Activated CD8-positive, alpha-beta memory T cell treated with anti-CD3 and anti-CD28 coated beads, Interleukin-2, amount 10 ng/mL, durations not matched to agents 7 days and 5 days (primary cell): Measurements from ENCODE around the gene DNAJB7. TPM values are rescaled to one million over a fixed set of nuclear protein-coding genes. Genes with fewer than 3 reads are reported as not detected.
"Not testable (repeated sequence)": the region's sequence is repeated elsewhere in the genome, so short reads cannot be mapped to it uniquely, and the experiment has no call there.

Experiments used
- ATAC-seq: fragments of 150-1000 bp; cut with Tn5 transposase; one replicate; pipeline ENCODE4 v1.10.0; 2021; ENCODE audit warnings: moderate library complexity
- CTCF ChIA-PET: fragments of 350-600 bp; sonication (Branson Sonifier 250); formaldehyde crosslinking; loops from one replicate; lab custom pipeline; 2021; ENCODE audit warnings: antibody characterized with exemption; lab: Charles Lee
- DNase-seq: peaks from one replicate; pipeline ENCODE4 v3.0.0-alpha.2; 2020
- H3K27ac Mint-ChIP-seq: one replicate; pipeline ENCODE4 v1.8.0; 2021; ENCODE audit warnings: mild to moderate bottlenecking, mixed read lengths
- H3K27me3 Mint-ChIP-seq: one replicate; pipeline ENCODE4 v1.8.0; 2021; ENCODE audit warnings: mixed read lengths
- H3K36me3 Mint-ChIP-seq: one replicate; pipeline ENCODE4 v1.8.0; 2021; ENCODE audit warnings: mild to moderate bottlenecking, mixed read lengths
- H3K4me1 Mint-ChIP-seq: one replicate; pipeline ENCODE4 v1.8.0; 2021; ENCODE audit warnings: mixed read lengths
- H3K4me3 Mint-ChIP-seq: one replicate; pipeline ENCODE4 v1.8.0; 2021; ENCODE audit warnings: mild to moderate bottlenecking, moderate library complexity, mixed read lengths
- H3K9me3 Mint-ChIP-seq: one replicate; pipeline ENCODE4 v1.8.0; 2022; ENCODE audit warnings: low read depth, mixed read lengths
- total RNA-seq, 2 experiments: library from RNA; stranded (reverse); gene quantifications; one replicate each; pipeline ENCODE4 v1.2.3, GENCODE V29; 2021

DNAJB7 gene
- total RNA-seq, result not detected

- CTCF ChIA-PET, result interaction anchor here (0.9 to 1.9 kb wide), 3 partner anchors 12 to 1096 kb away, joined by 3 to 4 read pairs (median 3); no protein-coding TSS in a partner anchor
- H3K27ac Mint-ChIP-seq, result no peak within 1 kb of the TSS
- no peaks in the 10 kb centered on the region for H3K9me3 Mint-ChIP-seq
- no peak within 1 kb of the TSS for H3K4me3 Mint-ChIP-seq
- peaks cover 23% of the 10 kb centered on the region for H3K4me1 Mint-ChIP-seq
- no peaks in the 10 kb centered on the region for H3K27me3 Mint-ChIP-seq
- DNase-seq, result no peak
- no peak for ATAC-seq
- peaks cover 7% of the 10 kb centered on the region for H3K36me3 Mint-ChIP-seq
Measured at GRCh38 chr22:40862013-40862412, at the start of gene DNAJB7. TSS of gene DNAJB7 (minus strand) at chr22:40862113. CDS start at chr22:40861994, 119 bp downstream.

- H3K27ac Mint-ChIP-seq, result no peak overlapping the region
- no peak overlapping the region for H3K4me3 Mint-ChIP-seq
- CTCF ChIA-PET, result interaction anchor here (1.8 to 2.3 kb wide), 3 partner anchors 9 to 329 kb away, joined by 4 to 12 read pairs (median 11); no protein-coding TSS in a partner anchor
- no peaks in the 10 kb centered on the region for H3K4me1 Mint-ChIP-seq
- H3K36me3 Mint-ChIP-seq, result peaks cover 1% of the 10 kb centered on the region
- DNase-seq, result no peak
- no peaks in the 10 kb centered on the region for H3K9me3 Mint-ChIP-seq
- no peak for ATAC-seq
- no peaks in the 10 kb centered on the region for H3K27me3 Mint-ChIP-seq
Measured at GRCh38 chr22:40908895-40909294, 47.0 kb upstream of the DNAJB7 start.

DNA sequence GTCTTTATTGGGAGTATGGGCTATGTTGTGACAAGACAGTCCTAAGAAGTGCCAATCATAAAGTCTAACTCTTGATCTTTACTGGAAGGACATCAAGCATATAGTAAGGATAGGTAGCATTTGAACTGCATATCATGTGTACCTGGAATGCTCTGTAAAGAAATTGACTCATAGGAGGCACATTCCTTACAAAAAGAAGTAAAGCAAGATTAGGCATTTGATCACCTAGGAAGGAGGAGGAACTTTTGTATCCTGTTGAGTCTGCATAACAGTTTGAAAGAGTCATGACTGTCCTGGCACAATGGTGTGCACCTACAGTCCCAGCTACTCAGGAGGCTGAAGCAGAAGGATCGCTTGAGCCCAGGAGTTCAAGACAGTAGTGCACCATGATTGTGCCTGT, 42.2 kb upstream of the DNAJB7 start:
- Mint-ChIP-seq H3K9me3 (no peaks in the 10 kb centered on the region), H3K4me3 (no peak overlapping the region), H3K4me1 (peaks cover 10% of the 10 kb centered on the region), H3K27me3 (no peaks in the 10 kb centered on the region), H3K27ac (no peak overlapping the region), H3K36me3 (no peaks in the 10 kb centered on the region)
- CTCF ChIA-PET, result interaction anchor here (1.3 kb wide), 1 partner anchor 221 kb away, joined by 3 read pairs; no protein-coding TSS in a partner anchor
- DNase-seq (no peak), ATAC-seq (no peak)

- Mint-ChIP-seq H3K27me3 (no peaks in the 10 kb centered on the region), H3K9me3 (no peaks in the 10 kb centered on the region), H3K4me1 (peaks cover 16% of the 10 kb centered on the region), H3K27ac (peak overlapping the region; percentile 71), H3K36me3 (no peaks in the 10 kb centered on the region), H3K4me3 (peak overlapping the region; percentile 33)
- ATAC-seq (peak; percentile 80), DNase-seq (no peak)
- CTCF ChIA-PET, result interaction anchor here (0.6 to 3.9 kb wide), 44 partner anchors 10 to 719 kb away, joined by 3 to 56 read pairs (median 4); partner anchors contain the start of genes DNAJB7, SLC25A17, ST13 and XPNPEP3
Measured at GRCh38 chr22:40898850-40899357, 37.0 kb upstream of the DNAJB7 start.

GRCh38 chr22:40894417-40894816, 32.5 kb upstream of the DNAJB7 start:
- Mint-ChIP-seq H3K27ac (no peak overlapping the region), H3K4me3 (no peak overlapping the region), H3K9me3 (no peaks in the 10 kb centered on the region), H3K27me3 (no peaks in the 10 kb centered on the region), H3K4me1 (peaks cover 9% of the 10 kb centered on the region), H3K36me3 (no peaks in the 10 kb centered on the region)
- ATAC-seq, result no peak
- DNase-seq, result no peak
- CTCF ChIA-PET, result no interaction called here

DNA sequence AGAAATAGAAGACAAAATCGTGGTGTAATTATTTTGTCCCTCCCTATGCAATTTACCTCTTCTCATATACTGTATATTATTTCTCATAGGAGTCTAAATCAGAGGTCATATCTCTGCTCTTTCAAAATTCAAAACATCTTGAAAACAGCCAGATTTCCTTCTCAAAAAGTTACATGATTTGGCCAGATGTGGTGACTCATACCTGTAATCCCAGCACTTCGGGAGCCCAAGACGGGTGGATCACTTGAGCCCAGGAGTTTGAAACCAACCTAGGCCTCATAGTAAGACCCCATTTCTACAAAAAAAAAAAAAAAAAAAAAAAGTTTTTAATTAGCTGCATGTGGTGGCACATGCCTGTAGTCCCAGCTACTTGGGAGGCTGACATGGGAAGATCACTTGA, 29.0 kb upstream of the DNAJB7 start:
- no peak overlapping the region for H3K4me3 Mint-ChIP-seq

DNA sequence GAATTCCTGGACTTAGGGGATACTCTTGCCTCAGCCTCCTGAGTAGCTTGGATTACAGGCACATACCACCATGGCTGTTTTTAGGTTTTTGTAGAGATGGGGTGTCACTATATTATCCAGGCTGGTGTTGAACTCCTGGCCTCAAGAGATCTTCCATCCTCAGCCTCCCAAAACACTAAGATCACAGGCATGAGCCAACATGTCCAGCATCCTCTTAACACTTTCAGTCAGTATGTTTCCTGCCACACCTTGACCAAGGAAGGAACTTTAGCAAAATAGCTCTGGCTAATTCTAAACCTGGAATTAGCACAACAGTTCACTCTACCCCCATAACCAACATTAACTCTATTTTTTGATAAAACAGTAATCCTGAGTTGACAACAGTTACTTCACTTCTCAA, 27.2 kb upstream of the DNAJB7 start:
- DNase-seq (no peak), ATAC-seq (no peak)
- Mint-ChIP-seq H3K36me3 (peaks cover 11% of the 10 kb centered on the region), H3K27me3 (no peaks in the 10 kb centered on the region), H3K27ac (peak overlapping the region; percentile 41), H3K9me3 (no peaks in the 10 kb centered on the region), H3K4me3 (no peak overlapping the region), H3K4me1 (peaks cover 6% of the 10 kb centered on the region)
- CTCF ChIA-PET, result interaction anchor here (1.8 to 4.1 kb wide), 3 partner anchors 10 to 206 kb away, joined by 4 to 19 read pairs (median 4); no protein-coding TSS in a partner anchor

More for the DNA sequence above, 29.0 kb upstream of the DNAJB7 start:
- no peak for ATAC-seq
- no peak for DNase-seq
- CTCF ChIA-PET, result interaction anchor here (1.2 to 2.0 kb wide), 2 partner anchors 32 to 206 kb away, joined by 4 read pairs; no protein-coding TSS in a partner anchor
- Mint-ChIP-seq H3K9me3 (no peaks in the 10 kb centered on the region), H3K36me3 (peaks cover 11% of the 10 kb centered on the region), H3K27me3 (no peaks in the 10 kb centered on the region), H3K4me1 (peaks cover 6% of the 10 kb centered on the region), H3K27ac (no peak overlapping the region)

DNA sequence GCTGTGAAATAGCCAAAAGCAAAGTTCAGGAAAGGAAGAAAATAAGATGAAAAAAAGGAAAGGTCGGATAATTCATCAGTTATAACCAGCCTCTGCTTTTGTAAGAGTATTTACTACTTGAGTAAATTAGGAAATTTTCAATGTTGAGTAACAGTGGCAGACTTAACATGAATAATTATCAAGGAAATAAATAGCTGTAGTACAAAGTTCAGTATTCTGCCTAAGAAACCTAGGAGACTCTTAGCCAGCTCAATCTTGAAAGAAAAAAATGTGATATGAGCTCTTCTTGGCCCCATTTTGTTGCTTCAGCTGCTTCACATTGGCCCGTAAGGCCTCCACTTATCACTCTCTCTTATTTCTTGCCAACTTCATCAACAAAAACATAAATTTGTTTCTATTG, 17.0 kb upstream of the DNAJB7 start:
- no peak overlapping the region for H3K27ac Mint-ChIP-seq
- H3K36me3 Mint-ChIP-seq, result peaks cover 4% of the 10 kb centered on the region
- no peaks in the 10 kb centered on the region for H3K9me3 Mint-ChIP-seq
- no peak overlapping the region for H3K4me3 Mint-ChIP-seq
- no peaks in the 10 kb centered on the region for H3K4me1 Mint-ChIP-seq
- CTCF ChIA-PET, result interaction anchor here (1.6 kb wide), 1 partner anchor 29 kb away, joined by 4 read pairs; no protein-coding TSS in a partner anchor
- no peaks in the 10 kb centered on the region for H3K27me3 Mint-ChIP-seq
- DNase-seq, result no peak
- no peak for ATAC-seq

DNA sequence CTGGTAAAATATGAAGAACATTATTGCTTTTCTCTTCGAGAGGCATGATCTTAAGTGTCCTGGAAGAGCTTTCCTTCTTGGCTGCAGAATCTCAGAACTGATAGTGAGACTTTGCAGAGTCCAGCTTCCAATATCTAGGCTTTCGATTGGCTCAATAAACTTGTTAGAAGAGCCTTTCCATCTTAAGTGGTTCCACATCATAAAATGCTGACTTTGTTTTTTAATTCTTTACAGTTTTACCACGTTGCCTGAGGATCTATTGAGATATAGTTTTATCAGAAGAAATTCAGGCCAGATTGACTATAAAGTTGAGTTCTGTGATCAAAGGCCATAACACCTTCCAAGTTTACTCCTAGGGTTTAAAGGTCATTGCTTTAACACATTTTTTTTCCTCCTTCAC, 15.6 kb upstream of the DNAJB7 start:
- CTCF ChIA-PET, result no interaction called here
- no peak overlapping the region for H3K27ac Mint-ChIP-seq
- ATAC-seq, result no peak

GRCh38 chr22:40876907-40877306, 15.0 kb upstream of the DNAJB7 start:
- H3K27me3 Mint-ChIP-seq, result no peaks in the 10 kb centered on the region
- ATAC-seq, result no peak
- no peaks in the 10 kb centered on the region for H3K9me3 Mint-ChIP-seq

More for the DNA sequence above, 15.6 kb upstream of the DNAJB7 start:
- Mint-ChIP-seq H3K9me3 (no peaks in the 10 kb centered on the region), H3K27me3 (no peaks in the 10 kb centered on the region), H3K4me3 (no peak overlapping the region), H3K36me3 (peaks cover 4% of the 10 kb centered on the region), H3K4me1 (no peaks in the 10 kb centered on the region)
- no peak for DNase-seq

GRCh38 chr22:40875111-40875510, 13.2 kb upstream of the DNAJB7 start:
- Mint-ChIP-seq H3K9me3 (no peaks in the 10 kb centered on the region), H3K27ac (no peak overlapping the region), H3K27me3 (no peaks in the 10 kb centered on the region), H3K36me3 (peaks cover 2% of the 10 kb centered on the region), H3K4me3 (no peak overlapping the region), H3K4me1 (no peaks in the 10 kb centered on the region)
- CTCF ChIA-PET, result interaction anchor here (1.5 kb wide), 1 partner anchor 192 kb away, joined by 4 read pairs; no protein-coding TSS in a partner anchor
- DNase-seq, result no peak
- ATAC-seq, result no peak

More at GRCh38 chr22:40876907-40877306, 15.0 kb upstream of the DNAJB7 start:
- CTCF ChIA-PET, result interaction anchor here (1.0 to 1.1 kb wide), 2 partner anchors 10 to 22 kb away, joined by 3 read pairs; no protein-coding TSS in a partner anchor
- no peaks in the 10 kb centered on the region for H3K4me1 Mint-ChIP-seq
- H3K4me3 Mint-ChIP-seq, result no peak overlapping the region
- no peak overlapping the region for H3K27ac Mint-ChIP-seq
- DNase-seq, result no peak
- H3K36me3 Mint-ChIP-seq, result peaks cover 3% of the 10 kb centered on the region

GRCh38 chr22:40874016-40874415, 12.1 kb upstream of the DNAJB7 start:
- CTCF ChIA-PET, result interaction anchor here (1.1 kb wide), 1 partner anchor 13 kb away, joined by 4 read pairs; the partner anchor contains the start of gene DNAJB7

DNA sequence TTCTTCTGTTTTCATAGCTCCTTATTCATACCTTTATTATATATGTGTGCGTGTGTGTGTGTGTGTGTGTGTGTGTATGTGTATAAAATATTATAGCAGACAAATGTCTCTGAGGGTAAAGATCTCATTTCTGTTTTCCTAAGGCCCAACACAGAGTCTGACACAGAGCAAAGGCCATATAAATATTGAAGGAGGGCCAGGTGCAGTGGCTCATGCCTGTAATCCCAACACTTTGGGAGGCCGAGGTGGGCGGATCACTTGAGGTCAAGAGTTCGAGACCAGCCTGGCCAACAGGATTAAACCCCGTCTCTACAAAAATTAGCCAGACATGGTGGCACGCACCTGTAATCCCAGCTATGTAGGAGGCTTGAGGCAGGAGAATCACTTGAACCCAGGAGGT, 6.5 kb upstream of the DNAJB7 start:
- peaks cover 11% of the 10 kb centered on the region for H3K4me1 Mint-ChIP-seq
- not testable (repeated sequence) for DNase-seq, H3K27me3 Mint-ChIP-seq, H3K4me3 Mint-ChIP-seq, H3K36me3 Mint-ChIP-seq, ATAC-seq, H3K27ac Mint-ChIP-seq, H3K9me3 Mint-ChIP-seq
- CTCF ChIA-PET, result interaction anchor here (1.3 to 4.3 kb wide), 4 partner anchors 11 to 185 kb away, joined by 5 to 14 read pairs (median 8); partner anchors contain the start of genes ST13 and XPNPEP3

More at GRCh38 chr22:40874016-40874415, 12.1 kb upstream of the DNAJB7 start:
- peaks cover 2% of the 10 kb centered on the region for H3K36me3 Mint-ChIP-seq
- no peak for ATAC-seq
- no peaks in the 10 kb centered on the region for H3K4me1 Mint-ChIP-seq
- H3K4me3 Mint-ChIP-seq, result no peak overlapping the region
- no peak for DNase-seq
- no peaks in the 10 kb centered on the region for H3K9me3 Mint-ChIP-seq
- H3K27ac Mint-ChIP-seq, result no peak overlapping the region
- H3K27me3 Mint-ChIP-seq, result no peaks in the 10 kb centered on the region
